Activated T-helper 9 cell treated with anti-CD3 and anti-CD28 coated beads, Interleukin-2, amount 50 U/mL, for 16 hours (primary cell): ENCODE measurements around the gene LTV1.

Experiments
- DNase-seq: peaks from one replicate; pipeline ENCODE4 v3.0.0-alpha.2; 2020; ENCODE audit warnings: low read depth

Gene LTV1

GRCh38 chr6:143894655-143895054 lies 51.5 kb downstream of the LTV1 start:
- DNase-seq, result no peak

- DNase-seq, result no peak
Measured at GRCh38 chr6:143896126-143896860, 53.2 kb downstream of the LTV1 start.

DNA sequence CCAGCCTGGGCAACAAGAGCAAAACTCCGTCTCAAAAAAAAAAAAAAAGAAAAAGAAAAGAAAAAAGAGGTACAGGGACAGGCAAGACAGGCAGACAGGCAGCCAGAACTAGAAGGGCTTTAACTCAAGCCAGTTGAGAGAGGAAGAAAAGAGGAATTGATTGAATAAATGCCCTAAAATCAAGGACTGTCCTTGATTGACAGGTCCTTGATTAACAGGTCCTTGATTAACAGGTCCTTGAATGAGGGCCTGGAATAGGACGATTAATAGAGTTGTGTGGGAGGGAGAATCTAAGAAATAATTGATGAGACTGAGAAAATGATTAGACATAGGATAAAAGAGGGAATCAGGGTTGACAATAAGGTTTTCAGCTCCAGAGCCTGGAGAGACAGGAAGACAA lies 57.2 kb downstream of the LTV1 start:
- no peak for DNase-seq

- no peak for DNase-seq
Measured at GRCh38 chr6:143901885-143902750, 59.0 kb downstream of the LTV1 start.

- no peak for DNase-seq
Measured at GRCh38 chr6:143902827-143903226, 59.7 kb downstream of the LTV1 start.

DNA sequence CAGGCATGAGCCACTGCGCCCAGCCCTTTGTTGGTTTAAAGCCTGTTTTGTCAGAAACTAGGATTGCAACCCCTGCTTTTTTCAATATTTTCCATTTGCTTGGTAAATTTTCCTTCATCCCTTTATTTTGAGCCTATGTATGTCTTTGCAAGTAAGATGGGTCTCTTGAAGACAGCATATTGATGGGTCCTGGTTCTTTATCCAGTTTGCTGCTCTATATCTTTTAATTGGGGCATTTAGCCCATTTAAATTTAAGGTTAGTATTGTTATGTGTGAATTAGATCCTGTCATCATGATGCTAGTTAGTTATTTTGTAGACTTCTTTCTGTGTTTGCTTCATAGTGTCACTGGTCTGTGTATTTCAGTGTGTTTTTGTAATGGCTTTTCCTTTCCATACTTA lies 67.9 kb downstream of the LTV1 start:
- DNase-seq, result no peak

GRCh38 chr6:143912671-143913070 lies 69.5 kb downstream of the LTV1 start:
- DNase-seq, result no peak
